DOHH2 (cell line): ENCODE measurements around the gene MED19.
"Not testable (repeated sequence)": the region's sequence is repeated elsewhere in the genome, so short reads cannot be mapped to it uniquely, and the experiment has no call there.

Experiments used
- H3F3A ChIP-seq: fragments of 200-600 bp; sonication (generic), shearing (Covaris generic); 2 replicates; pipeline ENCODE4 v1.6.0; 2016; ENCODE audit warnings: antibody characterized with exemption, mild to moderate bottlenecking; ENCODE audit not compliant: control insufficient read depth, insufficient read depth
- H3K27ac ChIP-seq: fragments of 200-600 bp; sonication (generic); 2 replicates; pipeline ENCODE4 v1.5.1; 2014; ENCODE audit warnings: low read depth, mild to moderate bottlenecking, low read length, moderate library complexity
- H3K27me3 ChIP-seq: fragments of 200-600 bp; sonication (generic); 2 replicates; pipeline ENCODE4 v1.6.1; 2014; ENCODE audit warnings: mild to moderate bottlenecking, low read length, mixed read lengths; ENCODE audit not compliant: control insufficient read depth
- H3K36me3 ChIP-seq: fragments of 200-600 bp; sonication (generic); 2 replicates; pipeline ENCODE4 v1.6.1; 2014; ENCODE audit warnings: mild to moderate bottlenecking, low read length, moderate library complexity, mixed read lengths; ENCODE audit not compliant: control insufficient read depth
- H3K4me1 ChIP-seq: fragments of 200-600 bp; sonication (generic); 2 replicates; pipeline ENCODE4 v1.6.1; 2014; ENCODE audit warnings: mild to moderate bottlenecking, low read length, mixed read lengths; ENCODE audit not compliant: control insufficient read depth
- H3K4me2 ChIP-seq: fragments of 200-600 bp; sonication (generic); 2 replicates; pipeline ENCODE4 v1.6.0; 2014; ENCODE audit warnings: mild to moderate bottlenecking, low read length, moderate library complexity
- H3K4me3 ChIP-seq: fragments of 200-600 bp; sonication (generic); 2 replicates; pipeline ENCODE4 v1.5.1; 2014; ENCODE audit warnings: mild to moderate bottlenecking, low read length, mixed read lengths
- H3K79me2 ChIP-seq: fragments of 200-600 bp; sonication (generic); 2 replicates; pipeline ENCODE4 v1.6.1; 2014; ENCODE audit warnings: mild to moderate bottlenecking, low read length, mixed read lengths; ENCODE audit not compliant: control insufficient read depth
- H3K9me2 ChIP-seq: fragments of 200-600 bp; sonication (generic); replicated peaks from 2 replicates; pipeline ENCODE4 v1.6.1; 2014; ENCODE audit warnings: mild to moderate bottlenecking, low read length, mixed read lengths; ENCODE audit not compliant: control insufficient read depth
- H3K9me3 ChIP-seq: fragments of 200-600 bp; sonication (generic); 2 replicates; pipeline ENCODE4 v1.6.1; 2014; ENCODE audit warnings: antibody characterized with exemption, low read length, mixed read lengths; ENCODE audit not compliant: control insufficient read depth, insufficient read depth
- H4K20me1 ChIP-seq: fragments of 200-600 bp; sonication (generic); 2 replicates; pipeline ENCODE4 v1.6.0; 2014; ENCODE audit warnings: low read depth, mild to moderate bottlenecking, antibody characterized with exemption, low read length, moderate library complexity; ENCODE audit not compliant: control insufficient read depth, insufficient read depth
- EZH2phosphoT487 ChIP-seq: fragments of 200-600 bp; sonication (generic); IDR thresholded peaks from 2 replicates; pipeline ENCODE4 v1.6.1; 2017; ENCODE audit warnings: borderline replicate concordance, mild to moderate bottlenecking, antibody characterized with exemption, low read length, moderate library complexity, mixed read lengths
- TF ChIP-seq, protein P1 (sequence below): fragments of 200-600 bp; sonication (generic); IDR thresholded peaks from one replicate; pipeline ENCODE4 v1.5.1; 2014; ENCODE audit warnings: antibody characterized with exemption, mild to moderate bottlenecking, low read depth, low read length; ENCODE audit not compliant: poor library complexity, severe bottlenecking

Gene MED19

DNA sequence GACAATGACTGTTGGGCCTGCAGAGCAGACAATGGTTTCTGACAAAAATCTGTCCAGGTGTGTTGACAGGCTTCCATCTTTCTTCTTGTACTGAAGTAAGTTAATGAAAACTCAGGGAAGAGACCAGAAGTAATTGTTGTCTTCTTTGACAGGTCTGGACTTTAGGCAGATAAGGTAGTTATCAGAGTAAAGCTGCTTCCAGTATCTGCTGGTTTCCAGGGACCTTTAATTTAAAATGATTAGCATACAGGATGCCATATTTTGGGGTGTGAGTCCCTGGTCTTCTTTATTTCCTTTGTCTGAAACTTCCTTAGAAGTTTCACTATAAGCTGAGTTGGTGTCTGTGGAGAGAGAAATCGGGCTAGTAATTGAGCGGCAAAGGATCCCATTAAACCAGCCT lies 1.8 kb upstream of the MED19 start:
- no peaks in the 10 kb centered on the region; the same call in 1 of the 2 replicates for H3F3A ChIP-seq
- peaks cover 6% of the 10 kb centered on the region; the same call in 1 of the 2 replicates for H4K20me1 ChIP-seq
- no peak overlapping the region for H3K27ac ChIP-seq
- no peaks in the 10 kb centered on the region for H3K9me2 ChIP-seq
- peak overlapping the region; percentile 100 for H3K4me3 ChIP-seq
- TF ChIP-seq, protein P1, sequence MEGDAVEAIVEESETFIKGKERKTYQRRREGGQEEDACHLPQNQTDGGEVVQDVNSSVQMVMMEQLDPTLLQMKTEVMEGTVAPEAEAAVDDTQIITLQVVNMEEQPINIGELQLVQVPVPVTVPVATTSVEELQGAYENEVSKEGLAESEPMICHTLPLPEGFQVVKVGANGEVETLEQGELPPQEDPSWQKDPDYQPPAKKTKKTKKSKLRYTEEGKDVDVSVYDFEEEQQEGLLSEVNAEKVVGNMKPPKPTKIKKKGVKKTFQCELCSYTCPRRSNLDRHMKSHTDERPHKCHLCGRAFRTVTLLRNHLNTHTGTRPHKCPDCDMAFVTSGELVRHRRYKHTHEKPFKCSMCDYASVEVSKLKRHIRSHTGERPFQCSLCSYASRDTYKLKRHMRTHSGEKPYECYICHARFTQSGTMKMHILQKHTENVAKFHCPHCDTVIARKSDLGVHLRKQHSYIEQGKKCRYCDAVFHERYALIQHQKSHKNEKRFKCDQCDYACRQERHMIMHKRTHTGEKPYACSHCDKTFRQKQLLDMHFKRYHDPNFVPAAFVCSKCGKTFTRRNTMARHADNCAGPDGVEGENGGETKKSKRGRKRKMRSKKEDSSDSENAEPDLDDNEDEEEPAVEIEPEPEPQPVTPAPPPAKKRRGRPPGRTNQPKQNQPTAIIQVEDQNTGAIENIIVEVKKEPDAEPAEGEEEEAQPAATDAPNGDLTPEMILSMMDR, result no peak
- TF ChIP-seq EZH2phosphoT487, result no peak
- H3K79me2 ChIP-seq, result peaks cover 61% of the 10 kb centered on the region
- H3K9me3 ChIP-seq, result no peaks in the 10 kb centered on the region
- peaks cover 26% of the 10 kb centered on the region for H3K4me1 ChIP-seq
- peaks cover 31% of the 10 kb centered on the region for H3K36me3 ChIP-seq
- peak overlapping the region; percentile 79 for H3K4me2 ChIP-seq
- no peaks in the 10 kb centered on the region for H3K27me3 ChIP-seq

DNA sequence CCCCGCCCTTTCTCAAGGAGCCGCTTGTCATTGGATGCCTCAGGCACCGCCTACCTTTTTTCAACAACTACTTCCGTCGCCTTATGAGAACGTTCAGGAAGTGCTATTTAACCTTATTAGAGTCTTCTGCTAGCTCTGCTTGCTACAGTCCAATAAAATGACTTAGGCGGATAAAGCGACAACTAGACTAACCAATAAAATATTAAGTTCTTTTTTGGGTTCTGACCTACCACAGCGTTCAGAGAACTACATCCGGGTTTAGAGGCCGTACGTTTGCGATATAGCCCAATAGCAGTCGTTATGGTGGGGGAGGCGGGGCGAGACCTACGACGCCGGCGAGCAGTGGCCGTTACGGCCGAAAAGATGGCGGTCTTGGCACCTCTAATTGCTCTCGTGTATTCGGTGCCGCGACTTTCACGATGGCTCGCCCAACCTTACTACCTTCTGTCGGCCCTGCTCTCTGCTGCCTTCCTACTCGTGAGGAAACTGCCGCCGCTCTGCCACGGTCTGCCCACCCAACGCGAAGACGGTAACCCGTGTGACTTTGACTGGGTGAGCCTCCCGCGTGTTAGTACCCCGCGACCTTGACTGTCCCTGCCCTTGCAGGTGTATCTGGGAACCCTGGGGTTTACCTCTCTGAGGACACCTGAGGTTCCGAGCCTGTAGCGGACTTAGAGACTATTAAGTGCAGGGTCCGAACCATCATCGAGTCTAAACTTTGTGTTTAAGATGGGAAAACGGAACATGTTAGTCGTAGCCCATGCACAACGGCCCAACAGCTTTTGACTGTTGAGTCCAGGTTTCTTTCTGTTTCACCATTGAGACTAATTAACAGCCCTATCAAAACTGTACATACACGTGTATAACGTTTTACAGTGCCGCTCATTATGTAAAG lies 488 bp upstream of the MED19 start, which contains the start of gene TMX2:
TSS of gene TMX2 (plus strand) at position 338 of the 895 bp plus-strand sequence. CDS start at position 364, 26 bp downstream.
- Histone ChIP-seq H3K4me1 (peaks cover 26% of the 10 kb centered on the region), H3F3A (no peaks in the 10 kb centered on the region; the same call in 1 of the 2 replicates), H3K27ac (peak within 1 kb of the TSS; percentile 61), H3K36me3 (peaks cover 24% of the 10 kb centered on the region), H3K4me2 (peak within 1 kb of the TSS; percentile 85), H3K79me2 (peaks cover 48% of the 10 kb centered on the region), H3K27me3 (no peaks in the 10 kb centered on the region), H3K9me2 (no peaks in the 10 kb centered on the region), H3K9me3 (no peaks in the 10 kb centered on the region), H3K4me3 (peak within 1 kb of the TSS; percentile 100), H4K20me1 (peaks cover 6% of the 10 kb centered on the region; the same call in 1 of the 2 replicates)
- TF ChIP-seq, protein P1, result no peak
- TF ChIP-seq EZH2phosphoT487, result no peak

DNA sequence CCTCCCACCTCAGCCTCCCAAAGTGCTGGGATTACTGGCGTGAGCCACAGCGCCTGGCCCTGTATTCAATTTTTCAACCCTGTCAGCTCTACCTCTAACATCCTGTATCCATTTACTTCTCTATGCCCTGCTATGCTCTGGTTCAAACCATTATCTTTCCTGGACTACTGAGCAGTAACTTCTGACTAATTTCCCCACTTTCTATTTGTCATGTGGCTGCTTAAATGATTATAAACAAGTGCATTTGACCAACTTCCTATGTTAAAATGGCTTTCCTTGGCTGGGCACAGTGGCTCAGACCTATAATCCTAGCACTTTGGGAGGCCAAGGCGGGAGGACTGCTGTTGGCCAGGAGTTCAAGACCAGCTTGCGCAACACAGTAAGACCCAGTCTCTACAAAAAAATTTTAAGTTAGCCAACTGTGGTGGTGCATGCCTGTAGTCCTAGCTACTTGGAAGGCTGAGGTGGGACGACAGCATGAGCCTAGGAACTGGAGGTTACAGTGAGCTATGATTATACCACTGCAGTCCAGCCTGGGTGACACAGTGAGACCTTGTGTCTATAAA lies 2.1 kb downstream of the MED19 start:
- H3K9me2 ChIP-seq, result no peaks in the 10 kb centered on the region
- TF ChIP-seq, protein P1, result no peak
- no peak for TF ChIP-seq EZH2phosphoT487
- no peaks in the 10 kb centered on the region; the same call in 1 of the 2 replicates for H3F3A ChIP-seq
- H4K20me1 ChIP-seq, result peaks cover 6% of the 10 kb centered on the region; the same call in 1 of the 2 replicates
- peaks cover 38% of the 10 kb centered on the region for H3K79me2 ChIP-seq
- H3K9me3 ChIP-seq, result no peaks in the 10 kb centered on the region
- H3K4me3 ChIP-seq, result no peak overlapping the region
- H3K27ac ChIP-seq, result no peak overlapping the region
- no peak overlapping the region for H3K4me2 ChIP-seq
- H3K4me1 ChIP-seq, result peaks cover 26% of the 10 kb centered on the region
- H3K36me3 ChIP-seq, result peaks cover 22% of the 10 kb centered on the region
- no peaks in the 10 kb centered on the region for H3K27me3 ChIP-seq

DNA sequence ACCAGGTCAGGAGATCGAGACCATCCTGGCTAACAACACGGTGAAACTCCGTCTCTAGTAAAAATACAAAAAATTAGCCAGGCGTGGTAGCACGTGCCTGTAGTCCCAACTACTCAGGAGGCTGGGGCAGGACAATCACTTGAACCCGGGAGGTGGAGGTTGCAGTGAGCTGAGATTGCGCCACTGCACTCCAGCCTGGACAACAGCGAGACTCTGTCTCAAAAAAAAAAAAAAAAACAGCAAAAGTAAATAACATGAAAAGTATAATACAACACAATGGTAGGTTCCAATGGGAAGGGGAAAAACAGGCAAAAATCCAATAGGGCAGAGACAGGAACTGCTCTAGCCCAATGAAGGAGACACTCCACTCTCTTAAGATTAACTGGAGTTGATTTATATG lies 6.6 kb downstream of the MED19 start:
- not testable (repeated sequence) for H3K4me3 ChIP-seq, H3K4me1 ChIP-seq, H3K9me2 ChIP-seq, H4K20me1 ChIP-seq, H3K79me2 ChIP-seq, H3F3A ChIP-seq, H3K9me3 ChIP-seq, H3K4me2 ChIP-seq, H3K27ac ChIP-seq, H3K27me3 ChIP-seq
- peaks cover 37% of the 10 kb centered on the region for H3K36me3 ChIP-seq
